HG03439 (cell line): ENCODE measurements around the gene EFL1.
A peak's percentile ranks its signal among the peaks of the same experiment; 100 is the strongest.

Experiments used
- ATAC-seq: cut with Tn5 transposase; IDR thresholded peaks from one replicate; pipeline ENCODE4 v1.9.1; 2021; ENCODE audit warnings: mild to moderate bottlenecking, moderate library complexity; ENCODE audit not compliant: unreplicated experiment

The EFL1 gene

GRCh38 chr15:82128401-82129148, 134.0 kb downstream of the EFL1 start:
- ATAC-seq: no peak

GRCh38 chr15:82127581-82127980, 135.0 kb downstream of the EFL1 start:
- ATAC-seq: no peak

GRCh38 chr15:82126346-82126745, 136.2 kb downstream of the EFL1 start:
- ATAC-seq: no peak

- no peak for ATAC-seq
Observed at GRCh38 chr15:82124331-82125263, 137.9 kb downstream of the EFL1 start.

- no peak for ATAC-seq
Observed at GRCh38 chr15:82122746-82123400, 139.7 kb downstream of the EFL1 start.

GRCh38 chr15:82118040-82118439, 144.5 kb downstream of the EFL1 start:
- ATAC-seq: no peak

- ATAC-seq: no peak
Observed at GRCh38 chr15:82117296-82117695, 145.2 kb downstream of the EFL1 start.

- ATAC-seq: no peak
Observed at GRCh38 chr15:82114660-82115059, 147.9 kb downstream of the EFL1 start.

- no peak for ATAC-seq
Observed at GRCh38 chr15:82113106-82113715, 149.3 kb downstream of the EFL1 start.

GRCh38 chr15:82111918-82112317, 150.6 kb downstream of the EFL1 start:
- no peak for ATAC-seq

GRCh38 chr15:82110144-82110543, 152.4 kb downstream of the EFL1 start:
- ATAC-seq: no peak

GRCh38 chr15:82108489-82109078, 153.9 kb downstream of the EFL1 start:
- ATAC-seq: peak; percentile 66

- no peak for ATAC-seq
Observed at GRCh38 chr15:82106679-82107078, 155.9 kb downstream of the EFL1 start.

GRCh38 chr15:82105451-82106215, 156.9 kb downstream of the EFL1 start:
- no peak for ATAC-seq

GRCh38 chr15:82103468-82103867, 159.1 kb downstream of the EFL1 start:
- no peak for ATAC-seq

GRCh38 chr15:82100111-82100929, 162.2 kb downstream of the EFL1 start:
- ATAC-seq: no peak

- ATAC-seq: no peak
Observed at GRCh38 chr15:82098674-82099073, 163.9 kb downstream of the EFL1 start.

GRCh38 chr15:82095803-82096202, 166.7 kb downstream of the EFL1 start:
- no peak for ATAC-seq

- ATAC-seq: no peak
Observed at GRCh38 chr15:82093774-82094211, 168.7 kb downstream of the EFL1 start.
